Stimulated activated CD4-positive, alpha-beta T cell treated with anti-CD3 and anti-CD28 coated beads, Interleukin-1b, Interleukin-23, amount 100 ng/mL, for 1 hour (primary cell): ENCODE results near the gene GPI.
"Not testable (repeated sequence)": the region's sequence is repeated elsewhere in the genome, so short reads cannot be mapped to it uniquely, and the experiment has no call there.

ENCODE experiments used
- DNase-seq, 2 donors: peaks; one replicate each; pipeline ENCODE4 v3.0.0-alpha.2; 2020; ENCODE audit warnings: low read depth in 2 of 2

GPI gene

DNA sequence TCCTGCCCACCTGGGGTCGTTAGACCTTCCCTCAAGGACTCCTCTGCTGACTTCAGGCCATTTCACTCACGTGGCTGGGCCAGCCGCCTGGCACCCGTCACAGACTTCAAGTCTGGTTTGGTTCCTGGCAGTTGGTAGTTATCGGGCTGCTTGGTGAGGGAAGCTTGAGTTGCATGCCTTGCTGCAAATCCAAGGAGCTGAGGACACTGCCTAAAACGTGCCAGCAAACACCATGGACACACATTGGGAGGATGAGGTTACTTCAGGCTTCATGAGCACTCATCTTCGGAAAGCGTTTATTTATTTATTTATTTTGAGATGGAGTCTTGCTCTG is 2.6 kb downstream of the GPI start:
- DNase-seq = no peak

DNA sequence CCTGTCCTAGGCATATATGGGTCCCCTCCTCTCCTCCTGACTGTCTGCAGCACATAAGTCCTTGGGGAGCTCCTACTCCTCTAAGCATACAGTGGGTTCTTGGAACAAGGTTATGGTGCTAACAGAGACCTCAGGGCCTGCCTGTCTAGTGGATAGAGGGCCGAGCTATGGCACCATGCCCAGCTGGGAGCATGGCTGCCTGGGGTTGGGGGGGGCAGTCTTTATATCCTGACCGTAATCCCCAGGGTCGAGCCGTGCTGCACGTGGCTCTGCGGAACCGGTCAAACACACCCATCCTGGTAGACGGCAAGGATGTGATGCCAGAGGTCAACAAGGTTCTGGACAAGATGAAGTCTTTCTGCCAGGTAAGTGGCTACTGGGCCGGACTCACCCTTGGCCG is 3.3 kb downstream of the GPI start:
- DNase-seq = no peak

DNA sequence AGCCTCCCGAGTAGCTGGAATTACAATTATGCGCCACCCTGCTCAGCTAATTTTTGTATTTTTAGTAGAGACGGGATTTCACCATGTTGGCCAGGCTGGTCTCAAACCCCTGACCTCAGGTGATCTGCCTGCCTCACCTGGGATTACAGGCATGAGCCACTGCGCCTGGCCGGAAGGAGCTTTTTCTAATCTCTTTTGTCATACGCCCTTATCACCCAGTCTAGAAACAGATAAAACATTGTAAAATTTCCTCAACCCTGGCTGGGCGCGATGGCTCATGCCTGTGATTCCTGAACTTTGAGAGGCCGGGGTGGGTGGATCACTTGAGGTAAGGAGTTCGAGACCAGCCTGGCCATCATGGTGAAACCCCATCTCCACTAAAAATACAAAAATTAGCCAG is 4.2 kb downstream of the GPI start:
- DNase-seq = not testable (repeated sequence)

DNA sequence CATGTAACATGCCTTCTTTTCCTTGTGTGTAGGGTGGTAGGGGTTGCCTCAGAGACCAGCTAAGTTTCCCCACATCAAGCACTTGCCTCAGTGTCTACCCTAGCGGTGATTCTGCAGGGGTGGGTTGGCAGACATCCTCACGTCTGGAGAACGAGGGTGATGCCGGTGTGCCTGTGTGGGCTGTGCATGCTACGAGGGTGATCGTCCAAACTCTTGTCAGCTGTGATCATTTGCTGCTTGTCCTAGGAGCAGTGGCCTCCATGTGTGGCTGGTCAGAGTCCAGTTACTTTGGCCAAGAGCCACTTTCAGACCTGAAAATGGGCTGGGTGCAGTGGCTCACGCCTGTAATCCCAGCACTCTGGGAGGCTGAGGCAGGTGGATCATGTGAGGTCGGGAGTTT is 5.1 kb downstream of the GPI start:
- no peak for DNase-seq

DNA sequence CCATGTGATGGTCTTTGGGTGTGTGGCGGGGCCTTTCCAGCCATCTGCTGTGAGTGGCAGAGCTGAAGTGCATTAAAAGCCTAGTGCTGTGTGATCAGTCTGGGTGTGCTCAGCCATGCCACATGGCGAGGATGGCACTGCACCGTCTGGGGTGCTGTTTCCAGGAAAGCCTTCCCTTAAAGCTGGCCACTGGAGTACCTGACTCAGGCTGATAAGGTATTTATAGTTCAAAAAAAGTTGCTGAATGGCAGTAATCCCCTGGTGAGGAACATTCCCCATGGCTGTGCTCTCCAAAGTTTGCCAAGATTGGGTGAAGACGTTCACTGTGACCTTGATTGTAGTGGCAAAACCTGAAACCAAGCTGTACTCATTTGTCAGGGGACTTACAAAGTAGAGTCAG is 6.0 kb downstream of the GPI start:
- no peak for DNase-seq

DNA sequence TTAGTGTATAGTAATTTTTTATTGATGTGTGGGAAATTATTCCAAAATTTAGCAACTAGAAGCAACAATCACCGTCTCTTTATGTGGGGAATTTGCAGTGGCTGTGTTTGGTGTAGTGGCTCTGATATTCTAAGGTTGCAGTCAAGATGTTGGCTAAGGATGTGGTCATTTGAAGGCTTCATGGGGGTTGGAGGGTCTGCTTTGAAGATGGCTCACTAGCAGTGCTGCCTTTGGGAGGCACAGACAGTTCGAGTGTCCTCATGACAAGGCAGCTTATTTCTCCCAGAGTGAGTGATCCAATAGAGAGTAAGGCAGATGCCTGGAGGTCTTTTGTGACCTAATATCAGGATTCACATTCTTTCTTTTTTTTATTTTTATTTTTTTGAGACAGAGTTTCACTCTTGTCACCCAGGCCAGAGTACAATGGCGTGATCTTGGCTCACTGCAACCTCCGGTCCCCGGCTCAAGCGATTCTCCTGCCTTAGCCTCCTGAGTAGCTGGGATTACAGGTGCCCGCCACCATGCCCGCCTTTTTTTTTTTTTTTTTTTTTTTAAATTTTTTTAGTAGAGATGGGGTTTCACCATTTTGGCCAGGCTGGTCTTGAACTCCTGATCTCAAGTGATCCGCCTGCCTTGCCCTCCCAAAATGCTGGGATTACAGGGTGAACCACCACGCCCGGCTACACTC is 8.7 kb downstream of the GPI start:
- DNase-seq = no peak

DNA sequence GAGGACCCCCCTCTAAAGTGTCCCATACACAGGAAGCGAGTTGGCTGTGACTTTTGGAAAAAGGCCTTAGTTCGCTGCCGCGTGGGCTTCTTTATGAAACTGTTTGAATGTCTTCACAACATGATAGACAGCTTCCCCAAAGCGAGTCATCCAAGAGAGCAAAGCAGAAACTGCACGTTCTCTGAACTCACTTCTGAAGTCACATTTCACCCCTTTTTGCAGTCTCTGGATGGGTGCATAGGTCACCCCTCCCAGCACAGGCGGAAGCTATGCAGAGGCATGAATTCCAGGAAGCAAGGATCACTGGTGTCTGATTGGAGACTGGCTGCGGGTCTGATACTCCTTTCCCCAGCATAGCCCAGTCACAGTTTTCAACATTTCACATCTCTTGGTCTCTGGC is 10.6 kb downstream of the GPI start:
- DNase-seq = no peak

DNA sequence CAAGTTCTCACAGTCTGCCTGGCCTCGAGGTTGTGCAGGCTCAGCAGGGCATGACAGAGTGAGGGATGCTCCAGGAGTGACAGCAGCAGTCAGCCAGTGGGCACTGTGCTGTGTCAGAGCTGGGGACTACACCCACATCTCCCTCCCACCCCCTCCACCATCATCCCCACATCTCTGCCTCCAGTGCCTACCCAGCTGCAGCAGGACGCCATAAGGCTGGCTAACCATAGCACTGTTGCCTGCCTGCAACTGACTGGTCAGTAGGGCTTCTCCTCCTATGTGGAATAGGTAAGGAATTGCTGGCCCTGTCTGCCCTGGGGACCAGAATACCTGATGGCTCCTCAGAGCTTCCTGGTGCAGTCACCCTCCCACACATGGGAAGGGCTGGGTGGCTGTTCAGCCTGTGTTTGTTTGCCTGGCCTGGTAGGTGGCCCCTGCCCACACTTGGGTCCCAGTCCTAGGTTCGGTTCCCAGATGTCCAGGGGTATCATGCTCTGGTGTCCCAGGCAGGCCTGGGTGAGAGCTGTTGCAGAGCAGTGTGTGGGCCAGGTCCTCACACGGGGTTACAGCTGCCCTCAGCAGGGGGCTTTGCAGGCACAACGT is 15.7 kb downstream of the GPI start:
- DNase-seq = no peak

DNA sequence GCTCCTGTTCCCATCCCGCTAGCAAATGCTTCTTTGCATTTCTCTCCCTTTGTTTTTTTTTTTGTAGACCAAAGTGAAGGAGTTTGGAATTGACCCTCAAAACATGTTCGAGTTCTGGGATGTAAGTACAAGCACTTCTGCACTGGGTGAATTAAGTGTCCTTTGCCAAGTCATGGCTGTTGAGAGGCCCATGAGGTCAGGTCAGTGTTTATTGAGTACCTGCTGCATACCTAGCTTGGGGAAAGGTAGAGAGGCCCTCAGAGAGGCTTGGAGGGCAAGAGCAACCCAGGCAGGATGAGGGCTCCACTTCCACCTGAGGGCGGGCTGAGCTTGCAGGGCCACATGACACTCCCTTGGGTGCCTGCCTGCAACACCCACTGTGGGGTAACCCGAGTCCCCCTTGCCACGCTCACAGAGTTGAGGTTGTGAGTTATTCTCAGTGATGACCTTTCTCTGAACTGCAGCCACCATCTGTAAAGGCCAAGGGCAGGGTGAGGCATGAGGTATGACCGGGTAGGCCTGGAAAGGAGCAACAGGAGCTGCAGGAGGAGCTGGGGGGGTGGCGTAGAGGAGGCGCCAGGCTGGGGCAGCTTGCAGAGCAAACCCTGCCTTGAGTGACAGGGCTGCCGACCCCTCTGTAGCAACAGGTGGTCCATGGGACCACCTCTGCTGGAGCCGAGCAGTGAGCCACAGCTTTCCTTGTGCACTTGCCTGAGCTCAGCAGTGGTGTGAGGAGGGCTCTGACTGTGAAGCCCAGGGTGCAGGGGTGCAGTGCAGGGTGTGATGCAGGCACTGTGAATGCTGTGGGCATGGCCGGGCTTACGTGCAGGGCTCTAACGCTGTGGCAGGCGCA is 16.6 kb downstream of the GPI start:
- DNase-seq = no peak

DNA sequence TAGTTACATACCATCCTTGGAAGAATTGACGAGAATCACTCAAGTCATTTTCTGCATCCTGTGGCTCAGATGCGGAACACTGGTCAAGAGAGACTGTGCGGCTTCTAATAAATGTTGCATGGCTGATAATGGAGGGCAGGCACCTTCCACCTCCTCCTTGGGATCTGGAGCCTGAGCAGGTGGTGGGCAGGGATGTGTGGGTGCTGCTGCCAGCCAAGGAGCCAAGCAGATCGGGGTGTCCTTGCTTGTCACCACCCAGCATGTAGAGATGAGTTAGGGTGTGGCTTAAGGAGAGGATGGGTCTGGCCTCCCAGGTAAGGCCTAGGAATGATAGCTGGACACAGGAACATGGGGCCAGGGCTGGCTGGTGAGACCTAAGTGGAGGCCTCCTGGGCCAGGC is 17.5 kb downstream of the GPI start:
- no peak for DNase-seq

DNA sequence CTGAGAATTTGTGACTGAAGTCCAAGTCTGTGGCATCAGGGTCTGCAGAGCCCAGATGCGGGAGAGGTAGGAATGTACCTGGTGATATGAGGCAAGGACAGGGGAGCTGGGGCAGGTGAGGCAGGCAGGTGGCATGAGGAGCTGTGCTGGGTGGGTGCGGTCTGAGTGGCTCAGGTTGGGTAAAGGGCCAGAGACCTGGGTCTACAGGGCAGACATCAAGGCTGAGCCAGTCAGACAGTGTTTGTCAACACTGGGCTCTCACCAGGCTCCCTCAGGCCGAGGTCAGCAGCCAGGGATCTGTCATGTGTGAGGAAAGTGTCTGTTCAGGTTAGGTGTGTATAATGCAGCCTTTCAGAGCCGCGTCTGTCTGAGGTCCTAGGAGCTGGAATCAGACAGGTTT is 18.6 kb downstream of the GPI start:
- DNase-seq = no peak

DNA sequence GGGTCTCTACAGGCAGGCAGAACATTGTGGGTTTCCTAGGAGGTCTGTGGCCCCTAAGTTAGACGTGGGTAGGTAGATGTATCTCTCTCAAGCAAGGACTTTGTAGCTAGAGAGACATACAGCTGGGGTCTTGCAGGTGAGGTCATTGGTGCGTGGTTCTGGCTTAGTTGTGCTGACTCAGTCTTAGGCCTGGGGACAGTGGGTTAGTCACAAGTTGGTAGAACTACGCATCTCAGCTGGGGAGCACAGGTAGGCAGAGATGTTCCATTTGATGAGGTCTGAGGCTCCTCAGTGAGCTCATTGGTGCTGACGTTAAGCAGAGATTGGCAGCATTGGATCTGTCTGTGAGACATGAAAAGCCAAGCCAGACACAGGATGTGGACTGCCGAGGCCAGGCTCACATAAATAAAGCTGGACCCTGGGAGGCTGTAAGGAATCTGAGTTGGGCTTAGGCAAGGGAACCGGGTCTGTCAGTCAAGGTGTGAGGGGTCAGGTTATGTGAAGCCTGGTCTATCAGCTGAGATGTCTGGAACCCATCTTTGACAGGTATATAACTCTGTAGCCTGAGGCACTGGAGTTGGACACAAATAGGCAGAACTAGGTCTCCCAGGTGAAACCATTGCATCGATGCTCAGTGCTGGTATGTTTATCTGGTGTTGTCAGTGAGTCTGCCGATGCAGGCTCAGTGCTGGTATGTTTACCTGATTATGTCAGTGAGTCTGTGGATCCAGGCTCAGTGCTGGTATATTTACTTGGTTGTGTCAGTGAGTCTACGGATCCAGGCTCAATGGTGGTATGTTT is 21.8 kb downstream of the GPI start:
- DNase-seq = no peak

DNA sequence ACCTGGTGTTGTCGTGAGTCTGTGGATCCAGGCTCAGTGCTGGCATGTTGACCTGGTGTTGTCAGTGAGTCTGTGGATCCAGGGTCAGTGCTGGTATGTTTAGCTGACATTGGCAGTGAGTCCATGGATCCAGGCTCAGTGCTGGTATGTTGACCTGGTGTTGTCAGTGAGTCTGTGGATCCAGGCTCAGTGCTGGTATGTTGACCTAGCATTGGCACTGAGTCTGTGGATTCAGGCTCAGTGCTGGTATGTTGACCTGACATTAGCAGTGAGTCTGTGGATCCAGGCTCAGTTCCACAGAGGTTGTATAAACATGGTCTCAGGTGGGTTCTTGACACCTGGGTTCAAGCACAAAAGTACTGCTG is 22.4 kb downstream of the GPI start:
- DNase-seq = no peak

DNA sequence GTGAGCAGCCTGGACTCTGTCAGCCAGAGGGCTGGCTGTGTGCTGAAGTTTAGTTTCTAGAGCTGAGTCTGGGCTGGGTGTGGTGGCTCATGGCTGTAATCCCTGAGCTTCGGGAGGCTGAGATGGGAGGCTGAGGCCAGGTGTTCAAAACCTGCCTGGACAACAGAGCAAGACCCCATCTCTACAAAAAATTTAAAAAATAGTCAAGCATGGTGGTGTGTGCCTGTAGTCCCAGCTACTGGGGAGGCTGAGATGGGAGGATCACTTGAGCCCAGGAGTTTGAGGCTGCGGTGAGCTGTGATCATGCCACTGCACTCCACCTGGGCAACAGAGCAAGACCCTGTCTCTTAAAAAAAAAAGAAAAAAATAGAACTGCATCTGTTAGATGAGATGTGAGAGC is 23.7 kb downstream of the GPI start:
- not testable (repeated sequence) for DNase-seq

DNA sequence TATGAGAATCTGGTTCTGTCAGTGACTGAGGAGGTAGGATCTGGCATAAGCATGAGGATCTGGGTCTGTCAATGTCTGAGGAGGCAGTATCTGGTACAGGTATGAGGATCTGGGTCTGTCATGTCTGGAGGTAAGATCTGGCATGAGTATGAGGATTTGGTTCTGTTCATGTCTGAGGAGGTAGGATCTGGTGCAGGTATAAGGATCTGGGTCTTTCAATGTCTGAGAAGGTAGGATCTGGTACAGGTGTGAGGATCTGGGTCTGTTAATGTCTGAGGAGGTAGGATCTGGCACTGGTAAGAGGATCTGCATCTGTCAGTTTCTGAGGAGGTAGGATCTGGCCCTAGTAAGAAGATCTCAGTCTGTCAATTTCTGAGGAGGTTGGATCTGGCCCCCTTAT is 26.8 kb downstream of the GPI start:
- DNase-seq = no peak

DNA sequence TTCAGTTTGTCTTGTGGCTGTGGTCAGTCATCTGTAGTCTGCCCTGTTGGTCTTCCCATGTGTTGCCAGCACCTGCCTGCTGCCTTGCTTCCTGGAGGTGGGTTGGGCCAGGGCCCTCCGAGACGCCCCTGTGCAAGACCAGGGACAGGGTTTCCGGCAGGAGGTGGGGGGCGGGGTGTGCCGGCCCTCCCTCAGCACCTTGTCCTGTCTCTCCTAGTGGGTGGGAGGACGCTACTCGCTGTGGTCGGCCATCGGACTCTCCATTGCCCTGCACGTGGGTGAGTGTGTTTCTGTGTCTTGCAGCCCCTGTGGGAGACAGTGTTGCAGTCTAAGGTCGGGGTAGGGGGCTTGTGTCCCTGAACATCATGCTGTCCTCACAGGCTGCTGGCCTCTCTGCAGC is 28.0 kb downstream of the GPI start:
- DNase-seq = no peak

DNA sequence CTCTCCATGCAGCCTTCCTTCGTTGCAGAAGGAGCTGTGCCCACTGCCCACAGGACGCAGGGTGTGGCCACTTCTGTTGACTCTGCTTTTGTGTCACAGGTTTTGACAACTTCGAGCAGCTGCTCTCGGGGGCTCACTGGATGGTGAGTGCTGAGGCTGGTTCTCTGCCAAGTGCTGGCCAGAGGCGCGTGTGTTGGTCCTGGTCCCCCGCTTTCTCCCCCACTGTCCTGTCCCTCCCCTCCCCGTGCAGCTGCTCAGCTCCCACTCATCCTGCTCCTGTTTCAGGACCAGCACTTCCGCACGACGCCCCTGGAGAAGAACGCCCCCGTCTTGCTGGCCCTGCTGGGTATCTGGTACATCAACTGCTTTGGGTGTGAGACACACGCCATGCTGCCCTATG is 28.6 kb downstream of the GPI start:
- DNase-seq = no peak

DNA sequence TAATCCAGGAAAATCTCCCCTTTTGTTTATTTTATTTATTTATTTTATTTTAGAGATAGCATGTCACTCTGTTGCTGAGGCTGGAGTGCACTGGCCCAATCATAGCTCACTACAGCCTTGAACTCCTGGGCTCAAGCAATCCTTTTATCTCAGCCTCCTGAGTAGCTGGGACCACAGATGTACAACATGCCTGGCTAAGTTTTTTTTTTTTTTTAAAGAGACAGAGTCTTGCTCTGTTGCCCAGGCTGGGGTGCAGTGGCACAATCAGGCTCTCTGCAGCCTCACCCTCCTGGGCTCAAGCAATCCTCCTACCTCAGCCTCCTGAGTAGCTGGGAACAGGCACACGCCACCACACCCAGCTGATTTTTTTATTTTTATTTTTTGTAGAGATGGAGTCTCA is 32.9 kb downstream of the GPI start:
- no peak for DNase-seq

DNA sequence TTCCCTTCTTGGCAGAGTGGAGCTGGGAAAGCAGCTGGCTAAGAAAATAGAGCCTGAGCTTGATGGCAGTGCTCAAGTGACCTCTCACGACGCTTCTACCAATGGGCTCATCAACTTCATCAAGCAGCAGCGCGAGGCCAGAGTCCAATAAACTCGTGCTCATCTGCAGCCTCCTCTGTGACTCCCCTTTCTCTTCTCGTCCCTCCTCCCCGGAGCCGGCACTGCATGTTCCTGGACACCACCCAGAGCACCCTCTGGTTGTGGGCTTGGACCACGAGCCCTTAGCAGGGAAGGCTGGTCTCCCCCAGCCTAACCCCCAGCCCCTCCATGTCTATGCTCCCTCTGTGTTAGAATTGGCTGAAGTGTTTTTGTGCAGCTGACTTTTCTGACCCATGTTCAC is 34.9 kb downstream of the GPI start:
- DNase-seq = no peak

DNA sequence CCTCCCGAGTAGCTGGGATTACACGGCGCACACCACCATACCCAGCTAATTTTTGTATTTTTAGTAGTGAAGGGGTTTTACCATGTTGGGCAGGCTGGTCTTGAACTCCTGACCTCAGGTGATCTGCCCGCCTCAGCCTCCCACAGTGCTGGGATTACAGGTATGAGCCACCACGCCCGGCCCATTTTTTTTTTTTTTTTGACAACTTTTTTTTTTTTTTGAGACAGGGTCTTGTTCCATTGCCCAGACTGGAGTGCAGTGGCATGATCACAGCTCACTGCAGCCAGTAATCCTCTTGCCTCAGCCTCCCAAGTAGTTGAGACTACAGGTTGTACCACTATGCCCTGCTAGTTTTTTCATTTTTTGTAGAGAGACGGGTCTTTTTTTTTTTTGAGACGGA is 35.8 kb downstream of the GPI start:
- not testable (repeated sequence) for DNase-seq

DNA sequence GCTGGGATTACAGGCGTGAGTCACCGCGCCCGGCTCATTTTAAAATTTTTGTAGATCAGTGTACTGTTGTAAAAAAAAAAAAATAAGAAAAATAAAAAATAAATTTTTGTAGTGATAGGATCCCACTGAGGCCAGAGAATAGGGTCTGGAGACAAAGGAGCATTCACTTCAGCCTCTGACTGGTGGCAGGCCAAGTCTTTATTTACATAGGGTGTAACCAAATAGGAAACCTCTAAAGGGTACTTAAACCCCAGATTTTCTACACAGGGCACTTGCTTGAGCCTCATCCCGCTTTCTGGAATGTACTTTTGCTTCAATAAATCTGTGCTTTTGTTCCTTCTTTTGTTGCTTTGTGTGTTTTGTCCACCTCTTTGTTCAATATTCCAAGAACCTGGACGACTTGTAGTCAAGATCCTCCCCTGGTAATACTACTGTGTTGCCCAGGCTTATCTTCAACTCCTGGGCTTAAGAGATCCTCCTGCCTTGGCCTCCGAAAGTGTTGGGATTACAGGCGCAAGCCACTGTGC is 37.1 kb downstream of the GPI start:
- DNase-seq = no peak

DNA sequence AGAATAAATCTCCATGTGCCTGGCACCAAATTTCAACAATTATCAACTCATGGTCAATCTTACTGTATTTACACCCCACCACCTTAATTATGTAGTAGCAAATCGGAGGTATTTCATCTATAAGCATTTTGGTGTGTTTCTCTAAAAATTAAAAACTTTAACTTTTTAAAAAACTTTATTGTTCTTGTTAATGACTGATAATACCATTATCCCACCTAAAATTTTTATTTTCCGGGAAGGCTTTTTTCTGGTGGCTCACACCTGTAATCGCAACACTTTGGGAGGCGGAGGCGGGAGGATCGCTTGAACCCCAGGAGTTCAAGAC is 38.8 kb downstream of the GPI start:
- no peak for DNase-seq
